ENCODE measurements around the gene CAMP. TPM values are rescaled to one million over a fixed set of nuclear protein-coding genes. Genes with fewer than 3 reads are reported as not detected.
A peak's percentile ranks its signal among the peaks of the same experiment; 100 is the strongest.
"Not testable (repeated sequence)": the region's sequence is repeated elsewhere in the genome, so short reads cannot be mapped to it uniquely, and the experiment has no call there.

The CAMP gene
- not detected in 2 replicates for total RNA-seq

DNA sequence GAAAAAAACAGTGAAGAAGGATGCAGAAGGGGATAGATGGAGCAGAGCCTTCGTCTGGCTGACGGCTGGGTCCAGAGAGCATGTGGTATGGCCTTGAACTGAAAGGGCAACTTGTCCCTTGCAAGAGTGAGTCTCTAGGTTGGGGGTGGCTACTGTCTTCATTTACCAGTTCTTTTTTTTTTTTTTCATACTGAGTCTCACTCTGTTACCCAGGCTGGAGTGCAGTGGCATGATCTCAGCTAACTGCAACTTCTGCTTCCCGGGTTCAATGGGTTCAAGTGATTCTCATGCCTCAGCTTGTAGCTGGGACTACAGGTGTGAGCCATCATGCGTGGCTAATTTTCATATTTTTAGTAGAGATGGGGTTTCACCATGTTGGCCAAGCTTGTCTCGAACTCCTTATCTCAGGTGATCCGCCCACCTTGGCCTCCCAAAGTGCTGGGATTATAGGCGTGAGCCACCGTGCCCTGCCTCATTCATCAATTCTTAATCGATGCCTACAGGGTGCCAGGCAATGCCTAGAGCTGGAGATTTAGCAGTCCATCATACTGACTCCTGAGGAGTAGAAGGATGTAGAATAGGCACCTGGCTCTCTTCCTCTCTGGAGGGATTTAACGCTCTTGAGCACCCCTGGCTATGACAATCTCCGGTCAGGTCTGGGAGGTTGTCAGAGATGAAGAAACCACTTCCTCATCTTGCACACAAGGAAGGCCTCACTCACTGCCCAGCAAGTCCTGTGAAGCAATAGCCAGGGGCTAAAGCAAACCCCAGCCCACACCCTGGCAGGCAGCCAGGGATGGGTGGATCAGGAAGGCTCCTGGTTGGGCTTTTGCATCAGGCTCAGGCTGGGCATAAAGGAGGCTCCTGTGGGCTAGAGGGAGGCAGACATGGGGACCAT is at the start of gene CAMP:
Gene CAMP, plus strand, starts transcription at position 880 of the 898 bp plus-strand sequence. Its CDS starts 17 bp downstream, at position 897.
- DNase-seq (ENCODE audit: low read depth in 2 of 2) = peak in 1 of 2 donors; percentile 10

DNA sequence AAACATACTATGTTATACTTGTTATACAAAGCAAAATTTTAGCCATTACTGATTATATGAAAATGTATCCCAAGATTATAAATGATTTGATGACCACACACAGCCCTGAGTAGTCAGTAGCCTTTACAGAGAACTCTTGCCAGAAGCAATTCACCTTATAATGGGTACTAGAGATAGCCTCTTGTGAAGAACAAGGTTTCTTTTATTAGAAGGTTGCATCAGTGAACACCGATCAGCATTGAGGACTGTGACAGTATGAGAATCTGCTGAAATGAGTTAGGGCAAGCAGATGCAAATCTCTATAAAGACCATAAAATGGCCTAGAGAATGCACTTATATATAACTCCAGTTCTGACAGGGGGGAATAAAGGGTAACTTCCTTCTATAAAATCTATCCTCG is 45.2 kb upstream of the CAMP start:
- no peak for DNase-seq (ENCODE audit: low read depth in 2 of 2)

DNA sequence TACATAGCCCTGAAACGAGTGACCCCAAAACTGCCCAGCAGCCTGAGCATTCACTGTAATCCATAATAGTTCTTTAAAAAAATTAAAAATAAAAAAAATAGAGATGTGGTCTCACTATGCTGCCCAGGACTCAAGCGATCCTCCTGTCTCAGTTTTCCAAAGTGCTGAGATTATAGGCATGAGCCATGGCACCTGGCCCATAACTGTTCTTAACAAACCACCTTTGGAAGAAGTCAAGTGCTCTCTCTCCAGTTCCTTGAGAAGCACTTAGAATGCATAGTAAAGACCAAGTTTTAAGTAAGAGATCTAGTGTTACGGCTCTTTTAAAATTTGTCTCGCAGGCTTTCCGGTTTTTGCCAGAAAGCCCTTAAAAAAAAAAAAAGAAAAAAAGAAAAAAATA is 43.3 kb upstream of the CAMP start:
- no peak for DNase-seq (ENCODE audit: low read depth in 2 of 2)

GRCh38 chr3:48180531-48181253 is 42.6 kb upstream of the CAMP start:
- DNase-seq (ENCODE audit: low read depth in 2 of 2) = no peak

DNA sequence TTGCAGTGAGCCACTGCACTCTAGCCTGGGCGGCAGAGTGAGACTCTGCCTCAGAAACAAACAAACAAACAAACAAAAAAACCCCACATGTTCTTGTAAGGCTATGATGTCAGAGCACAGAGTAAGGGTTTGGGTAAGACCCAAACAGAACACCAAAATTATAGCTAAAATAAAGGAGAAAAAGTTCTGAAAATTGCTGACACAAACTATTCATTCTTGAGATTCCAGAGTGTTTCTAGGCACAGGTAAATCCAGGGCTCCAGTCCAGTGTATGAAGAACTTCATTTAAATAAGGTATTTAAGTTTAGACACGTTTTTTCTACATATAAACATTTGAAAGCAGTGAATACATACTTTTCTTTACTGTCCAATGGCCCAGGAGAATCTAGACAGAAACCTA is 39.0 kb upstream of the CAMP start:
- no peak for DNase-seq (ENCODE audit: low read depth in 2 of 2)

- no peak for DNase-seq (ENCODE audit: low read depth in 2 of 2)
Measured at GRCh38 chr3:48185129-48185528, 38.2 kb upstream of the CAMP start.

DNA sequence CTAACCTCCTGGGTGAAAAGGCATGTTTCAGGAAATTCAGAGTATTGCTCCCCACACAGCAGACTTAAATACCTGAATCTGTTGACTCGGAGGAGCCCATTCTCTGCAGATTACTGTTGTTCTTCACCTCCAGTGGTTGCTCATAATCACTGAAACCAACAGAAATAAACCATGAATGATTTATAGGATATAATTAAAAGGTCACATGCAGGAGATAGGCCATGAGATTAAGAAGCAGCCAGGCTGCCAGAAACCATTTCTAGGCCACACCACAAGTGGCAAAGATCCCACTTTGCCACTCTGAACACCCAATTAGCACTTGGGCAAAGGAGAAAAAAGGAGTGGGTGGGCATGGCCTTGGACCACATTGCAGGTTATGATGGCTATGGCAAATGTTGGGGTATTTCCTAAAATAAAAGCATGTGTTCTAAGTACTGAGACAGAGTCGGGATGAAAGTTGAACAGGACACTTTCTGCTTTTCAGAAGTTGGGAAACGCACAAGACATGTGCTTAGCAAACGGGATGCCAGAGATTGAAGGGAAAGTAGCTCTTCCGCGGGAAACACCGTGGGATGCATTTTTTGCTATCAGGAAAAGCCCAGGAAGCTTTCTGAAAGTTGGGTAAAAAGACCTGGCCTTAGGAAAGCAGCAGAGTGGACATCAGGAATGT is 36.5 kb upstream of the CAMP start:
- peak; percentile 25 to 32 for DNase-seq (ENCODE audit: low read depth in 2 of 2)

DNA sequence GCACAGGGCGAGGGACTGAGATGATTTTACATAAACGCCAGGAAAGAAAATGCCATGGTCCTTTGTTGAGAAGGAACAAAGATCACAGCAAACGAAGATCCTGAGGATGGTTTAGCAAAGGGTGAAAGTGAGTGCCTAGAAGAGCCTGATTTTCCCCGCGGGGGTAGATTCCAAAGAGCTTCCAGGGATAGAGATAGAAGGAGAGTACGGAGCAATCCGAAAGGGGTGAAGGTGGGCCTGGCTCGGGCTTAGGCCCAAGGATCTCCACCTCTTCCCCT is 36.1 kb upstream of the CAMP start:
- no peak for DNase-seq (ENCODE audit: low read depth in 2 of 2)

DNA sequence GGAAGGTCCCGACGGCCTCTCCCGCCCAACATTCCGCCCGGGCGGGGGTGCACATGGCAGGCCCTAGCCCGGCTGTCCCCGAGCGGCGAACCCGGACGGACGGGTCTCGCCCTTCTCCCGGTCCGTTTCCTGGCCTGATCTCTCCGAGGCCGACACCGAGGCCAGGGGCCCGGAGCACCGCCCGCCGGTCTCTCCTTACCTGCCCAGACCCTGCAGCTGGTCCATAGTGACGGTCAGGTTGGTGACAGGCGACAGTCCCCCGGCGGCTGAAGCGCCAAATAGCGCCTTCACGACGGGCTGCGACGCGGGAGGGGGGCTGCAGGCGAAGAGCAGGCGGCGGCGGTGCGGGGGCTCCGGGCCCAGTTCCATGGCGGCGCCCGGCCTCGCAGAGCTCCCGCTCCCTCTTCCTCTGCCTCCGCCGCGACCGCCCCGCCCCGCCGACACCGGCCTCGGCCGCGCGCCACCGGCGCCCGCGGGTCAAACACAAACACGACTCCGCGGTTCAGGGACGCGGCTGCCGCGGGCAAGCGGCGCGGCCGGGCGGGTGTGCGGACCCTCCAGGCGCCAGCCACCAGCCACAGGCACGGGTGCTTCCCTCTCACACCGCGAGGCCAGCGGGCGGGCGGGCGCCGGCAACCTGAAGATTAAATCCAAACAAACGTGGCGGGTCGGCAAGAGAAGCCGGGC is 35.6 kb upstream of the CAMP start:
- peak; percentile 15 to 86 for DNase-seq (ENCODE audit: low read depth in 2 of 2)

GRCh38 chr3:48188266-48189201 is 34.8 kb upstream of the CAMP start, which contains the start of gene CDC25A:
TSS of gene CDC25A (minus strand) at chr3:48188417. CDS start at chr3:48187947, 470 bp downstream.
- DNase-seq (ENCODE audit: low read depth in 2 of 2) = peak; percentile 98 to 99

DNA sequence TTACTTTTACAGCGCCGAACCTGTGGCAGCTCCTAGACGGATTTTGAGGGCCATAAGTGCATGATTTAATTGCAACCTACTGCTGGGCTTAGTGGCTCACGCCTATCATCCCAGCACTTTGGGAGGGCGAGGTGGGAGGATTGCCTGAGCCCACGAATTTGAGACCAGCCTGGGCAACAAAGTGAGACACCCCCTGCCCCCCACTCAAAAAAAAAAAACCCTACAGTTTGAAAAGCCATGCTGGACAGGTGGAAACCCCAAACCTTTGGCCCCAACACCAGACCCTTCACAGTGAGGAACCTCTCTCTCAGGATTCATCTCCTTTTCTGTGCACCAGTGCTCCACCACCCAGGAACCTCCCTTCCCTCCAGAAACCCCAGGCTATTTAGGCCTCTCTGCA is 34.0 kb upstream of the CAMP start:
- DNase-seq (ENCODE audit: low read depth in 2 of 2) = no peak

GRCh38 chr3:48190911-48191310 is 32.4 kb upstream of the CAMP start:
- no peak for DNase-seq (ENCODE audit: low read depth in 2 of 2)

DNA sequence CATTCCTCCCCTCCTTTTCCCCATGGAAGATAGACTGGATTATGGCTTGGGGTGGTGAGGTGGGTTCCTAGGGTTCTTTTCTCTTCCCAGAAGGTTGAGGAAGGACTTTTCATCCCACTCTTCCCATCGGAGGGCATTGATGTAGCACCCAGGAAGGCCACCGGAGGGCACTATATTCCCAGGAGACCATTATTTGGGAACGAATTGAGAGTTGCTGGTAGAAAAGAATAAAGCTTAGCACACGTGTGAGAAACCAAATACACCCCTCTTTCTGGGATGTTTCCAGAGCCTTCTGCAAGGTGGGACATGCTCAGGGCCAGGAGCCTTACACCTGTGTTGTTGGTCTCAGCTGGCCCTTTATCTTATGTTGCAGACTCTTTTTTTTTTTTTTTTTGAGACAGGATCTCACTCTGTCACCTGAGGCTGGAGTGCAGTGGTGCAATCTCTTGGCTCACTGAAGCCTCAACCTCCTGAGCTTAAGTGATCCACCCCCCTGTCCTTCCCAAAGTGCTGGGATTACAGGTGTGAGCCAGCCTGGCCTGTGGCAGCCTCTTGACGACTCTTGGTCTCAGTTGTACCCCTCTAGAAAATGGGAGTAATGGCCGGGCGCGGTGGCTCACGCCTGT is 28.7 kb upstream of the CAMP start:
- peak; percentile 52 to 57 for DNase-seq (ENCODE audit: low read depth in 2 of 2)

GRCh38 chr3:48196611-48197010 is 26.7 kb upstream of the CAMP start:
- no peak for DNase-seq (ENCODE audit: low read depth in 2 of 2)

DNA sequence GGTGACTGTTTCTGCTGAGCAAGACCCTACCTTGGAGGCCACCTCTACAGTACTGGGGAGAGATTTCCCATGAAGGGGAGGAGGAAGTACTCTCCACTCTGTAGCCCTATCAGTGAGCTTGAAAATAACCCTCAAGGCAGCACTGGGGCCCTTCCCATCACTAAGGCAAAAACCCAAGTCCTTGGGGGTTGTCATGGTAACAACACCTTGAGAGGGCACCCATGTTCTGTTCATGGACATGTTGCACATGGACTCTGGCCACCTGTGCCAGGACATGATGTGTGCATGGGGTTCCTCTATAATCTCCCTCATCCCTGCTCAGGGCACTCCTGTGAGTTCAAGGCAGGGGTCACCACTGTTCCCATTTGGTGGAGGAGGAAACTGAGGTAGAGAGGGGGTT is 24.2 kb upstream of the CAMP start:
- no peak for DNase-seq (ENCODE audit: low read depth in 2 of 2)

DNA sequence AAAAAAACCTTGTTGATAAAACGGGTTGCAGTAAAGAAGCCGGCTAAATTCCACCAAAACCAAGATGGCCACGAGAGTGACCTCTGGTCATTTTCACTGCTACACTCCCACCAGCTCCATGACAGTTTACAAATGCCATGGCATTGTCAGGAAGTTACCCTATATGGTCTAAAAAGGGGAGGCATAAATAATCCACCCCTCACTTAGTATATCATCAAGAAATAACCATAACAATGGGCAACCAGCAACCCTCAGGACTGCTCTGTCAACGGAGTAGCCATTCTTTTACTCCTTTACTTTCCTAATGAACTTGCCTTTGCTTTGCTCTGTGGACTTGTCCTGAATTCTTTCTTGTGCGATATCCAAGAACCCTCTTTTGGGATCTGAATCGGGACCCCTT is 20.7 kb upstream of the CAMP start:
- DNase-seq (ENCODE audit: low read depth in 2 of 2) = no peak

- no peak for DNase-seq (ENCODE audit: low read depth in 2 of 2)
Measured at GRCh38 chr3:48208076-48208475, 15.2 kb upstream of the CAMP start.

DNA sequence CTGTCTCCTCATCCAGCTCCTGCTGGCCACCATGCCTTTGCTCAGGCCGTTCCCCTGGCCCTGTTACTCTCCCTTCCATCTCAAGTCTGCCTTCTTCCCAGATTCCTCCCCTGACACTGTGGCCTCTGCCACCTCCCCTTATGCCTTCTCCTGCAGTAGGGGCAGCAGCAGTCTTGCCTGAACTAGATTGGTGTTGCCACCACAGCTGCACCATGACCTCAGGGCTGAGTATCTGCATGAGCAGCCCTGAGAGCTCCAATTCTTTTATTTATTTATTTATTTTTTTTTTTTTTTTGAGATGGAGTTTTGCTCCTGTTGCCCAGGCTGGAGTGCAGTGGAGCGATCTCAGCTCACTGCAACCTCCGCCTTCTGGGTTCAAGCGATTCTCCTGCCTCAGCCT is 13.8 kb upstream of the CAMP start:
- no peak for DNase-seq (ENCODE audit: low read depth in 2 of 2)

DNA sequence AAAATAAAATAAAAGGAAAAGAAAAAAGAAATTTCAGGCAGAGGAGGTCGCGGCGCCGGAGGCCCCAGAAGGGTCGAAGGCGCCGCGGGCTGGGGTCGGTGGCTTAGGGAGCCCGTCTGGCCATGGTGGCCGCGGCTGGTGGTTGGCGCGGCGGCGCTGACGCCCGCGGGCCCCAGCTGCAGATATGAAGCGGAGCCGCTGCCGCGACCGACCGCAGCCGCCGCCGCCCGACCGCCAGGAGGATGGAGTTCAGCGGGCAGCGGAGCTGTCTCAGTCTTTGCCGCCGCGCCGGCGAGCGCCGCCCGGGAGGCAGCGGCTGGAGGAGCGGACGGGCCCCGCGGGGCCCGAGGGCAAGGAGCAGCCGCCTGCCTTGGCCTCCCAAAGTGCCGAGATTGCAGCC is 12.8 kb upstream of the CAMP start:
- DNase-seq (ENCODE audit: low read depth in 2 of 2) = not testable (repeated sequence)

GRCh38 chr3:48211776-48212175 is 11.5 kb upstream of the CAMP start:
- not testable (repeated sequence) for DNase-seq (ENCODE audit: low read depth in 2 of 2)
